Kidney glomerular epithelial cell (primary cell): ENCODE data around the gene MVP.
"Not testable (repeated sequence)": the region's sequence is repeated elsewhere in the genome, so short reads cannot be mapped to it uniquely, and the experiment has no call there.

Source experiments
- DNase-seq: peaks from one replicate; lab custom pipeline; 2025; lab: John Stamatoyannopoulos, UW

MVP gene

GRCh38 chr16:29820271-29820701, at the start of gene MVP:
TSS of gene MVP (plus strand) at chr16:29820462. CDS start at chr16:29830550, 10,088 bp downstream.
- peak; percentile 47 for DNase-seq

GRCh38 chr16:29772330-29772729, 47.9 kb upstream of the MVP start:
- DNase-seq: not testable (repeated sequence)

- DNase-seq: no peak
These were observed 45.5 kb upstream of the MVP start for GRCh38 chr16:29774730-29775129.

- no peak for DNase-seq
These were observed 44.4 kb upstream of the MVP start for GRCh38 chr16:29775742-29776408.

GRCh38 chr16:29777576-29778350, 42.5 kb upstream of the MVP start, which contains the start of gene ZG16:
TSS of gene ZG16 (plus strand) at chr16:29778256. CDS start at chr16:29779267, 1,011 bp downstream.
- no peak for DNase-seq

- DNase-seq: no peak
These were observed 40.8 kb upstream of the MVP start for GRCh38 chr16:29779474-29779873.

GRCh38 chr16:29783094-29783953, 36.9 kb upstream of the MVP start:
- DNase-seq: not testable (repeated sequence)

GRCh38 chr16:29784157-29784556, 36.1 kb upstream of the MVP start:
- no peak for DNase-seq

GRCh38 chr16:29784901-29785500, 35.3 kb upstream of the MVP start:
- peak; percentile 27 for DNase-seq

GRCh38 chr16:29787155-29787554, 33.1 kb upstream of the MVP start:
- not testable (repeated sequence) for DNase-seq

- peak; percentile 42 for DNase-seq
These were observed 30.5 kb upstream of the MVP start for GRCh38 chr16:29789775-29790182.

- peak; percentile 95 for DNase-seq
These were observed 29.9 kb upstream of the MVP start, which contains the start of gene KIF22 for GRCh38 chr16:29790183-29790948. TSS of gene KIF22 (plus strand) at chr16:29790751. CDS start at chr16:29790760, 9 bp downstream.

GRCh38 chr16:29790949-29791844, 29.1 kb upstream of the MVP start:
- peak; percentile 9 for DNase-seq

GRCh38 chr16:29791845-29792807, 28.1 kb upstream of the MVP start:
- no peak for DNase-seq

GRCh38 chr16:29793153-29793552, 27.1 kb upstream of the MVP start:
- not testable (repeated sequence) for DNase-seq

GRCh38 chr16:29794231-29794710, 26.0 kb upstream of the MVP start:
- DNase-seq: no peak

- DNase-seq: no peak
These were observed 17.8 kb upstream of the MVP start for GRCh38 chr16:29802416-29802935.

GRCh38 chr16:29804020-29804419, 16.2 kb upstream of the MVP start:
- no peak for DNase-seq
